ENCODE results near the gene SCFD2. TPM values are rescaled to one million over a fixed set of nuclear protein-coding genes. Genes with fewer than 3 reads are reported as not detected.

The SCFD2 gene
- total and polyA plus RNA-seq, 10 of the 15 experiments (the other 5 are each of a cell fraction or from before 2014, with no cell fraction given): 4.8 to 37.6 (median 24.9) TPM

DNA sequence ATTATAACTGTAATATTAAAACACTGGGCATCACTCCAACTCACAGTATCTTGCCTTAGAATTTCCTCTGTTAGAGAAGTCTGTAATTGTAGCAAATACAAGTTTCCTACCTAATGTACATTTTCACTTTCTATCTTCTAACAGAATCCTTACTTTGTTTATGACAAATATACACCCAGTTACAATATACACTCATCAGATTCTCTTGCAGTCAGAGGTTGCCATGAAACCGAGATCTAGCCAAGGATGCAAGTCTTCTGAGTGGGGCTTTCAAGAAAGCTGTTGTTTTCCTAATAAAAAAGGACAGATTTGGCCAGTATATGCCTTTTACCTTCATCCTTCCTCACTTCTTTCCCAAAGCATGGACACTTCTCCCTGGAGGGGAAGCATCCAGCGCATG, 228.9 kb downstream of the SCFD2 start:
- Histone ChIP-seq H3K9ac (ENCODE audit: control insufficient read depth, insufficient read depth, low read length) (no peak overlapping the region), H3K27me3 (replicated peaks in 1 of 2; ENCODE audit: control insufficient read depth in 2 of 2, insufficient read depth in 2 of 2, low read length in 1 of 2) (no peaks in the 10 kb centered on the region), H3K36me3 (ENCODE audit: control insufficient read depth in 2 of 2, insufficient read depth in 2 of 2, low read length in 1 of 2) (no peaks in the 10 kb centered on the region), H3K4me3 (no peak overlapping the region), H3K4me2 (ENCODE audit: control insufficient read depth, insufficient read depth) (no peak overlapping the region), H3K79me2 (ENCODE audit: control insufficient read depth, insufficient read depth, low read length) (no peaks in the 10 kb centered on the region), H4K20me1 (ENCODE audit: control insufficient read depth, insufficient read depth) (no peaks in the 10 kb centered on the region), H3K4me1 (ENCODE audit: control insufficient read depth, insufficient read depth, low read length) (no peaks in the 10 kb centered on the region), H3K9me3 (replicated peaks; ENCODE audit: control insufficient read depth, insufficient read depth, low read length) (no peaks in the 10 kb centered on the region), H2AFZ (ENCODE audit: control insufficient read depth, low read depth, low read length) (no peak overlapping the region), H3K27ac (ENCODE audit: control insufficient read depth, insufficient read depth) (no peak overlapping the region)
- 94% methylated on average over 2 of the region's 2 CpGs for WGBS (ENCODE audit: insufficient coverage, insufficient replicate concordance, low lambda C conversion rate, missing lambda C conversion rate)
- POLR2A ChIA-PET: no interaction called here
- FAIRE-seq: no peak
- TF ChIP-seq PAX8 (IDR thresholded peaks at IDR 0.05): no peak
- no peak for TF ChIP-seq YBX1 (IDR thresholded peaks at IDR 0.05)
- TF ChIP-seq HDGF (IDR thresholded peaks at IDR 0.05): no peak
- TF ChIP-seq, protein P1, sequence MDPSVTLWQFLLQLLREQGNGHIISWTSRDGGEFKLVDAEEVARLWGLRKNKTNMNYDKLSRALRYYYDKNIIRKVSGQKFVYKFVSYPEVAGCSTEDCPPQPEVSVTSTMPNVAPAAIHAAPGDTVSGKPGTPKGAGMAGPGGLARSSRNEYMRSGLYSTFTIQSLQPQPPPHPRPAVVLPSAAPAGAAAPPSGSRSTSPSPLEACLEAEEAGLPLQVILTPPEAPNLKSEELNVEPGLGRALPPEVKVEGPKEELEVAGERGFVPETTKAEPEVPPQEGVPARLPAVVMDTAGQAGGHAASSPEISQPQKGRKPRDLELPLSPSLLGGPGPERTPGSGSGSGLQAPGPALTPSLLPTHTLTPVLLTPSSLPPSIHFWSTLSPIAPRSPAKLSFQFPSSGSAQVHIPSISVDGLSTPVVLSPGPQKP (IDR thresholded peaks at IDR 0.05; ENCODE audit: low read depth, low read length): no peak
- TF ChIP-seq ZNF24 (IDR thresholded peaks at IDR 0.05): no peak
- TF ChIP-seq, protein P2, sequence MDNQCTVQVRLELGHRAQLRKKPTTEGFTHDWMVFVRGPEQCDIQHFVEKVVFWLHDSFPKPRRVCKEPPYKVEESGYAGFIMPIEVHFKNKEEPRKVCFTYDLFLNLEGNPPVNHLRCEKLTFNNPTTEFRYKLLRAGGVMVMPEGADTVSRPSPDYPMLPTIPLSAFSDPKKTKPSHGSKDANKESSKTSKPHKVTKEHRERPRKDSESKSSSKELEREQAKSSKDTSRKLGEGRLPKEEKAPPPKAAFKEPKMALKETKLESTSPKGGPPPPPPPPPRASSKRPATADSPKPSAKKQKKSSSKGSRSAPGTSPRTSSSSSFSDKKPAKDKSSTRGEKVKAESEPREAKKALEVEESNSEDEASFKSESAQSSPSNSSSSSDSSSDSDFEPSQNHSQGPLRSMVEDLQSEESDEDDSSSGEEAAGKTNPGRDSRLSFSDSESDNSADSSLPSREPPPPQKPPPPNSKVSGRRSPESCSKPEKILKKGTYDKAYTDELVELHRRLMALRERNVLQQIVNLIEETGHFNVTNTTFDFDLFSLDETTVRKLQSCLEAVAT (IDR thresholded peaks at IDR 0.05): no peak
- TF ChIP-seq SUZ12 (IDR thresholded peaks at IDR 0.05; ENCODE audit: unreplicated experiment): no peak
- SMC1A ChIA-PET (ENCODE audit: uncharacterized antibody, unreplicated experiment): no interaction called here
- no peak for ATAC-seq
- RAD21 ChIA-PET (ENCODE audit: unreplicated experiment): no interaction called here
- CTCF ChIA-PET: no interaction called here
- intact Hi-C loops (cut with micrococcal nuclease; ENCODE audit: unreplicated experiment) (loop anchor here (1.0 kb wide), 1 partner anchor 18 kb away; no protein-coding TSS in a partner anchor), in situ Hi-C loops (cut with MboI) (no loop called here)
- BruUV-seq (replicated peaks): no TSS peak
- DNase-seq (ENCODE audit: low read depth, low spot score): no peak
